GM12874 (cell line): ENCODE data around the gene TEDC1.

ENCODE experiments used
- TF ChIP-seq, protein P1 (sequence below): IDR thresholded peaks from 2 replicates; pipeline ENCODE4 v1.5.1; 2011; ENCODE audit warnings: low read depth, mild to moderate bottlenecking, control low read depth, low read length, moderate library complexity; ENCODE audit not compliant: insufficient read depth

Gene TEDC1

GRCh38 chr14:105508069-105508468 is 17.0 kb downstream of the TEDC1 start:
- TF ChIP-seq, protein P1, sequence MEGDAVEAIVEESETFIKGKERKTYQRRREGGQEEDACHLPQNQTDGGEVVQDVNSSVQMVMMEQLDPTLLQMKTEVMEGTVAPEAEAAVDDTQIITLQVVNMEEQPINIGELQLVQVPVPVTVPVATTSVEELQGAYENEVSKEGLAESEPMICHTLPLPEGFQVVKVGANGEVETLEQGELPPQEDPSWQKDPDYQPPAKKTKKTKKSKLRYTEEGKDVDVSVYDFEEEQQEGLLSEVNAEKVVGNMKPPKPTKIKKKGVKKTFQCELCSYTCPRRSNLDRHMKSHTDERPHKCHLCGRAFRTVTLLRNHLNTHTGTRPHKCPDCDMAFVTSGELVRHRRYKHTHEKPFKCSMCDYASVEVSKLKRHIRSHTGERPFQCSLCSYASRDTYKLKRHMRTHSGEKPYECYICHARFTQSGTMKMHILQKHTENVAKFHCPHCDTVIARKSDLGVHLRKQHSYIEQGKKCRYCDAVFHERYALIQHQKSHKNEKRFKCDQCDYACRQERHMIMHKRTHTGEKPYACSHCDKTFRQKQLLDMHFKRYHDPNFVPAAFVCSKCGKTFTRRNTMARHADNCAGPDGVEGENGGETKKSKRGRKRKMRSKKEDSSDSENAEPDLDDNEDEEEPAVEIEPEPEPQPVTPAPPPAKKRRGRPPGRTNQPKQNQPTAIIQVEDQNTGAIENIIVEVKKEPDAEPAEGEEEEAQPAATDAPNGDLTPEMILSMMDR = no peak

- TF ChIP-seq, protein P1 = no peak
Measured at GRCh38 chr14:105508601-105509000, 17.6 kb downstream of the TEDC1 start.

GRCh38 chr14:105517096-105517495 is 26.1 kb downstream of the TEDC1 start:
- TF ChIP-seq, protein P1 = no peak

DNA sequence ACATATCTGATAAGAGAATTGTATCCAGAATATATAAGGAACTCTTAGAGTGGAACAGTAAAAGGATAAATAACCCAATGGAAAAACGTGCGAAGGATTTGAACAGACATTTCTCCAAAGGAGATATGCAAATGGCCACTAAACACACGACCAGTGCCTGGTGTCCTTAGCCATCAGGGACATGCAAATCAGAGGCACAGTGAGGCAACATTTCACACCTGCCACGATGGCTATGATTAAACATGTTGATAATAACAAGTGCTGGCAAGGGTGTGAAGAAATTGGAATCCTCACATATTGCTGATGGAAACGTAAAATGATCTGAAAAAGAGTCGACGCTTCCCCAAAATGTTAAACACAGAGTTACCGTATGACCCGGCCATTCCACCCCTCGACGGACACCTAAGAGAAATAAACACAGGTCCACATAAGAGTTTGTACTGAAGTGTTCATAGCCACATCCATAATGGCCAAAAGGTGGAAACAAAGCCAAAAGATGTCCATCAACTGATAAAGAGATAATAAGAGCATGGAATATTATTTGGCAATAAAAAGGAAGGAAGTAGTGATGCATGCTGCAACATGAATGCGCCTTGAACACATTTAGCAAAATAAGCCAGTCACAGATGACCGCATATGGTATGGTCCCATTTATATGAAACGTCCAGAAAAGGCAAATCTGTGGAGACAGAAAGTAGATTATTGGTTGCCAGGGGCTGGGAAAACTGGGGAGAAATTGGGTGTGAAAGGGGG is 29.1 kb downstream of the TEDC1 start:
- TF ChIP-seq, protein P1 = no peak

- TF ChIP-seq, protein P1 = no peak
Measured at GRCh38 chr14:105525326-105525725, 34.3 kb downstream of the TEDC1 start.

- TF ChIP-seq, protein P1 = no peak
Measured at GRCh38 chr14:105525861-105526775, 35.1 kb downstream of the TEDC1 start, which contains the start of gene TMEM121. Gene TMEM121 (plus strand): TSS chr14:105526583. CDS start chr14:105528835, 2,252 bp downstream.

DNA sequence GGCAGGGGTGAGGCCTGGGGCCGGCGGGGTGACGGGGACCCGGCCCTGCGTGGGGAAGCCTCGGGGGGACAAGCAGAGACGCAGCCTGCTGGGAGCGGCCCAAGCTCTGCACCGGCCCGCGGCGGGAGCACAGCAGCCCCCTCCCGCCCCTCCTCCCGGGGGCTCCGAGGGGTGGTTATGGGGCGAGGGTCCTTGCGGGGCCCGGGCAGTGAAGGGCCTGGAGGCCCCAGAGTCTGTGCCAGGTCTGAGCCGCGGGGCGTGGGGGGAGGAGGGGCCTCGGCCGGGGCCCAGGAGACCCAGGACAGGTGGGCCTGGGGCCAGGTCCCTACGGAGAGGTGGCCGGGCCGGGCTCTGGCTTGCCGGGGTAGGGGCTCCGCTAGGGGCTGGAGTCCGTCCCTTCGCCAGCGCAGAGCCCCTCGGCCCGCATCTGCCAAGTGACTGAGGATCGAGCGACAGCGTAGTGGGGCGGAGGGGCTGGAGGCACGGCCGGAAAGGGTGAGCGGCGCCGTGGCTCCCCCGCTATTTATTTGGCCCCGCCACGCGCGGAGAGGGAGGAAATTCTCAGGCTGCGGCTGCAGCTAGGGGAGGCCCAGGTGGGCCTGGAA is 35.8 kb downstream of the TEDC1 start:
- TF ChIP-seq, protein P1 = no peak
